ENCODE measurements around the gene ENTPD8.
"Not testable (repeated sequence)": the region's sequence is repeated elsewhere in the genome, so short reads cannot be mapped to it uniquely, and the experiment has no call there.

The ENTPD8 gene

GRCh38 chr9:137390553-137391410, 50.4 kb downstream of the ENTPD8 start:
- no peak for DNase-seq (ENCODE audit: low read depth)
- no peak overlapping the region for H3K4me3 ChIP-seq (ENCODE audit: low read depth, low read length)
- no peak for TF ChIP-seq CTCF (conservative IDR thresholded peaks at IDR 0.05; ENCODE audit: low read depth, low read length)

GRCh38 chr9:137389428-137389746, 51.8 kb downstream of the ENTPD8 start:
- TF ChIP-seq CTCF (conservative IDR thresholded peaks at IDR 0.05; ENCODE audit: low read depth, low read length) = no peak
- DNase-seq (ENCODE audit: low read depth) = no peak
- H3K4me3 ChIP-seq (ENCODE audit: low read depth, low read length) = no peak overlapping the region

GRCh38 chr9:137388589-137389427, 52.3 kb downstream of the ENTPD8 start:
- TF ChIP-seq CTCF (conservative IDR thresholded peaks at IDR 0.05; ENCODE audit: low read depth, low read length) = no peak
- DNase-seq (ENCODE audit: low read depth) = no peak
- no peak overlapping the region for H3K4me3 ChIP-seq (ENCODE audit: low read depth, low read length)

GRCh38 chr9:137387891-137388560, 53.1 kb downstream of the ENTPD8 start:
- TF ChIP-seq CTCF (conservative IDR thresholded peaks at IDR 0.05; ENCODE audit: low read depth, low read length) = no peak
- DNase-seq (ENCODE audit: low read depth) = no peak
- H3K4me3 ChIP-seq (ENCODE audit: low read depth, low read length) = no peak overlapping the region

- TF ChIP-seq CTCF (conservative IDR thresholded peaks at IDR 0.05; ENCODE audit: low read depth, low read length) = no peak
- no peak overlapping the region for H3K4me3 ChIP-seq (ENCODE audit: low read depth, low read length)
- peak; percentile 42 for DNase-seq (ENCODE audit: low read depth)
Observed at GRCh38 chr9:137387114-137387890, 53.9 kb downstream of the ENTPD8 start.

- not testable (repeated sequence) for H3K4me3 ChIP-seq (ENCODE audit: low read depth, low read length); DNase-seq (ENCODE audit: low read depth)
Observed at GRCh38 chr9:137386507-137387113, 54.5 kb downstream of the ENTPD8 start.
